Measurements from ENCODE around the gene ATP6V0B. TPM values are rescaled to one million over a fixed set of nuclear protein-coding genes. Genes with fewer than 3 reads are reported as not detected.

Gene ATP6V0B
- total and polyA plus RNA-seq, 2 experiments from 2014 or later: 112 to 142 TPM

DNA sequence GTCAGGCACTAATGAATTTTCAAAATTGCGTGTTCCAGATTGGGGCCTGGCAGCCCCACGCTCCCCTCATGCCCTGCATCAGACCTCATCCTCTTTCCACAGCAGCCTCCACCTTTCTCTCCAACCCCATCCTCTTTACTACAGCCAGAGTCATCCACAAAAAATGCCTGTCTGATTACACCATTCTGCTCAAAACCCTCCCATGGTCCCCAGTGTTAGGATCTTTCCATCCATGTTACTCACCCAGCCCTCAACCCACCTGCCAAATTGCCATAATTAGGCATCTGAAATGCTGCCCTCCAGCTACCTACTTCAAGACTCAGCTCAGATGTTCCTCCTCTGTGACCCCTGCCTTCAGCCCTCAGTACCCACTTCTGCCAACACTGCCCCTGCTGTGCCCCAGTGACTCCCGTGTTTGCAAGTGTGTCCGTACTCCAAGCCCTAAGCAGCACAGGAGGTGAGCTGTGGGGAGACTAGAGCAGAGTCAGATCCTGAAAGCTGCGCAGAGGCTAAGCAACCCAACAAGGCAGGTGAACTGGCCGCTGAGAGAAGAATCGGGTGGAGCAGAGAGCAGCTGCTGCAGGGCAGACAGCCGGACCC, 41.9 kb upstream of the ATP6V0B start:
- H3K4me1 Mint-ChIP-seq: peaks cover 49% of the 10 kb centered on the region
- Histone ChIP-seq H3K4me2 (peak overlapping the region; percentile 97), H3K79me2 (replicated peaks; ENCODE audit: insufficient read depth) (0 out of 2 replicates have a peak, but pooled peaks cover 7% of the 10 kb centered on the region), H4K20me1 (replicated peaks; ENCODE audit: insufficient read depth) (peaks cover 10% of the 10 kb centered on the region), H3K4me1 (ENCODE audit: insufficient read depth) (peaks cover 36% of the 10 kb centered on the region), H3K36me3 (ENCODE audit: insufficient read depth) (no peaks in the 10 kb centered on the region), H3K9me2 (ENCODE audit: insufficient read depth) (no peaks in the 10 kb centered on the region), H3K27ac (ENCODE audit: low read depth) (no peak overlapping the region), H3K4me3 (peak overlapping the region; percentile 96), H3F3A (replicated peaks; ENCODE audit: low read depth) (peaks cover 25% of the 10 kb centered on the region), H2AFZ (peak overlapping the region; percentile 96), H3K27me3 (ENCODE audit: insufficient read depth) (peaks cover 8% of the 10 kb centered on the region)
- no peak overlapping the region for H3K27ac Mint-ChIP-seq
- DNase-seq (ENCODE audit: low spot score) (no peak), ATAC-seq (peak; percentile 0)
- no peaks in the 10 kb centered on the region for H3K9me3 Mint-ChIP-seq
- TF ChIP-seq POLR2AphosphoS5 (IDR thresholded peaks at IDR 0.05; ENCODE audit: low read depth): no peak
- H3K4me3 Mint-ChIP-seq: peak overlapping the region; percentile 81
- peaks cover 33% of the 10 kb centered on the region for H3K27me3 Mint-ChIP-seq (ENCODE audit: insufficient read depth, low read depth, poor library complexity)
- peaks cover 4% of the 10 kb centered on the region; the same call in 1 of the 3 replicates for H3K36me3 Mint-ChIP-seq (ENCODE audit: low read depth)

DNA sequence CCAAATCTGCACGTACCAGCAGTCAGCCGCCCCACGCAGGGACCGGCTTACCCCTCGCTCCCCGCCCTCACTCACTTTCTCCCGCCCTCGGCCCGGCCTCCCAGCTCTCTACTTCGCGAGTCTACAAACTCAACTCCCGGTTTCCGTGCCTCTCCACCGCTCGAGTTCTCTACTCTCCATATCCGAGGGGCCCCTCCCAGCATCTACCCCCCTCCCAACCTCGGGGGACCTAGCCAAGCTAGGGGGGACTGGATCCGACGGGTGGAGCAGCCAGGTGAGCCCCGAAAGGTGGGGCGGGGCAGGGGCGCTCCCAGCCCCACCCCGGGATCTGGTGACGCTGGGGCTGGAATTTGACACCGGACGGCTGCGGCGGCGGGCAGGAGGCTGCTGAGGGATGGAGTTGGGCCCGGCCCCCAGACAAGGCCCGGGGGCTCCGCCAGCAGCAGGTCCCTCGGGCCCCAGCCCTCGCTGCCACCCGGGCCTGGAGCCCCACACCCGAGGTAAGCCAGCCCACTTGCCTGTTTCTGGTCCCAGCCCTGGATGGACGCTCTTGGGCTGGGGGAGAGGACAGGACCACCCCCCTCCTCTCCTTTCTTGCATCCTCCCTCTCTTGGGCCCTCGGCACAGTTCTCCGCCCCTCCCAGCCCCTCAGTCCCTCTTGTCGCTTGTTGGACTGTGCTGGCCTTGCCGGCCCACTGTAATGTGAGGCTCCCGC, 41.2 kb upstream of the ATP6V0B start, which contains the start of gene ARTN:
TSS of gene ARTN (plus strand) at position 416 of the 715 bp plus-strand sequence. CDS start 1,856 bp downstream, outside the sequence.
- H3K4me2 ChIP-seq: peak within 1 kb of the TSS; percentile 97
- TF ChIP-seq, protein P1, sequence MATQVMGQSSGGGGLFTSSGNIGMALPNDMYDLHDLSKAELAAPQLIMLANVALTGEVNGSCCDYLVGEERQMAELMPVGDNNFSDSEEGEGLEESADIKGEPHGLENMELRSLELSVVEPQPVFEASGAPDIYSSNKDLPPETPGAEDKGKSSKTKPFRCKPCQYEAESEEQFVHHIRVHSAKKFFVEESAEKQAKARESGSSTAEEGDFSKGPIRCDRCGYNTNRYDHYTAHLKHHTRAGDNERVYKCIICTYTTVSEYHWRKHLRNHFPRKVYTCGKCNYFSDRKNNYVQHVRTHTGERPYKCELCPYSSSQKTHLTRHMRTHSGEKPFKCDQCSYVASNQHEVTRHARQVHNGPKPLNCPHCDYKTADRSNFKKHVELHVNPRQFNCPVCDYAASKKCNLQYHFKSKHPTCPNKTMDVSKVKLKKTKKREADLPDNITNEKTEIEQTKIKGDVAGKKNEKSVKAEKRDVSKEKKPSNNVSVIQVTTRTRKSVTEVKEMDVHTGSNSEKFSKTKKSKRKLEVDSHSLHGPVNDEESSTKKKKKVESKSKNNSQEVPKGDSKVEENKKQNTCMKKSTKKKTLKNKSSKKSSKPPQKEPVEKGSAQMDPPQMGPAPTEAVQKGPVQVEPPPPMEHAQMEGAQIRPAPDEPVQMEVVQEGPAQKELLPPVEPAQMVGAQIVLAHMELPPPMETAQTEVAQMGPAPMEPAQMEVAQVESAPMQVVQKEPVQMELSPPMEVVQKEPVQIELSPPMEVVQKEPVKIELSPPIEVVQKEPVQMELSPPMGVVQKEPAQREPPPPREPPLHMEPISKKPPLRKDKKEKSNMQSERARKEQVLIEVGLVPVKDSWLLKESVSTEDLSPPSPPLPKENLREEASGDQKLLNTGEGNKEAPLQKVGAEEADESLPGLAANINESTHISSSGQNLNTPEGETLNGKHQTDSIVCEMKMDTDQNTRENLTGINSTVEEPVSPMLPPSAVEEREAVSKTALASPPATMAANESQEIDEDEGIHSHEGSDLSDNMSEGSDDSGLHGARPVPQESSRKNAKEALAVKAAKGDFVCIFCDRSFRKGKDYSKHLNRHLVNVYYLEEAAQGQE (IDR thresholded peaks at IDR 0.05; ENCODE audit: unreplicated experiment): peak; percentile 25
- TF ChIP-seq CREB1 (CRISPR knock-in tag; IDR thresholded peaks at IDR 0.05; ENCODE audit: low read depth): peak; percentile 83
- TF ChIP-seq ZNF331 (CRISPR knock-in tag; IDR thresholded peaks at IDR 0.05; ENCODE audit: low read depth): no peak
- TF ChIP-seq POLR2AphosphoS5 (IDR thresholded peaks at IDR 0.05; ENCODE audit: low read depth): peak; percentile 78
- no peak for TF ChIP-seq ZNF114 (CRISPR knock-in tag; IDR thresholded peaks at IDR 0.05)
- no peak for TF ChIP-seq STAT1 (IDR thresholded peaks at IDR 0.05; ENCODE audit: unreplicated experiment)

More for the DNA sequence above, 41.2 kb upstream of the ATP6V0B start, which contains the start of gene ARTN:
- H3K9me2 ChIP-seq (ENCODE audit: insufficient read depth): no peaks in the 10 kb centered on the region
- no peaks in the 10 kb centered on the region for H3K36me3 ChIP-seq (ENCODE audit: insufficient read depth)
- peaks cover 37% of the 10 kb centered on the region for H3K27me3 Mint-ChIP-seq (ENCODE audit: insufficient read depth, low read depth, poor library complexity)
- peaks cover 31% of the 10 kb centered on the region for H3F3A ChIP-seq (replicated peaks; ENCODE audit: low read depth)
- peak within 1 kb of the TSS; percentile 81 for H3K4me3 Mint-ChIP-seq
- peak within 1 kb of the TSS; percentile 96 for H2AFZ ChIP-seq
- H3K79me2 ChIP-seq (replicated peaks; ENCODE audit: insufficient read depth): 0 out of 2 replicates have a peak, but pooled peaks cover 7% of the 10 kb centered on the region
- ATAC-seq (peak; percentile 55), DNase-seq (ENCODE audit: low spot score) (peak; percentile 92)
- H3K4me1 ChIP-seq (ENCODE audit: insufficient read depth): peaks cover 42% of the 10 kb centered on the region
- H3K36me3 Mint-ChIP-seq (ENCODE audit: low read depth): peaks cover 4% of the 10 kb centered on the region; the same call in 1 of the 3 replicates
- H3K4me3 ChIP-seq: peak within 1 kb of the TSS; percentile 96
- H3K27ac ChIP-seq (ENCODE audit: low read depth): peak within 1 kb of the TSS; percentile 88; the same call in 1 of the 2 replicates
- H3K4me1 Mint-ChIP-seq: peaks cover 56% of the 10 kb centered on the region
- H4K20me1 ChIP-seq (replicated peaks; ENCODE audit: insufficient read depth): peaks cover 16% of the 10 kb centered on the region
- H3K27me3 ChIP-seq (ENCODE audit: insufficient read depth): peaks cover 8% of the 10 kb centered on the region
- peak within 1 kb of the TSS; percentile 82; the same call in 1 of the 2 replicates for H3K27ac Mint-ChIP-seq
- no peaks in the 10 kb centered on the region for H3K9me3 Mint-ChIP-seq
